Fibroblast of villous mesenchyme (primary cell): ENCODE measurements around the gene ITM2C. TPM values are rescaled to one million over a fixed set of nuclear protein-coding genes. Genes with fewer than 3 reads are reported as not detected.
A peak's percentile ranks its signal among the peaks of the same experiment; 100 is the strongest.

Experiments used
- DNase-seq: peaks from one replicate; pipeline ENCODE4 v3.0.0-alpha.2; 2010; ENCODE audit warnings: low read depth
- H3K4me3 ChIP-seq: 2 replicates; pipeline ENCODE4 v1.5.1; 2011; ENCODE audit warnings: low read depth, mild to moderate bottlenecking, low read length
- CTCF ChIP-seq: IDR thresholded peaks from 2 replicates; pipeline ENCODE4 v1.5.1; 2012; ENCODE audit warnings: low read depth, mild to moderate bottlenecking, low read length; ENCODE audit not compliant: insufficient read depth
- total RNA-seq: library from RNA; depleted of rRNA; stranded (reverse); fragments of >200 nt; gene quantifications from 2 replicates; pipeline ENCODE4 v1.2.3, GENCODE V29; 2012

Gene ITM2C
- total RNA-seq, 1 donor: 37.1 TPM

DNA sequence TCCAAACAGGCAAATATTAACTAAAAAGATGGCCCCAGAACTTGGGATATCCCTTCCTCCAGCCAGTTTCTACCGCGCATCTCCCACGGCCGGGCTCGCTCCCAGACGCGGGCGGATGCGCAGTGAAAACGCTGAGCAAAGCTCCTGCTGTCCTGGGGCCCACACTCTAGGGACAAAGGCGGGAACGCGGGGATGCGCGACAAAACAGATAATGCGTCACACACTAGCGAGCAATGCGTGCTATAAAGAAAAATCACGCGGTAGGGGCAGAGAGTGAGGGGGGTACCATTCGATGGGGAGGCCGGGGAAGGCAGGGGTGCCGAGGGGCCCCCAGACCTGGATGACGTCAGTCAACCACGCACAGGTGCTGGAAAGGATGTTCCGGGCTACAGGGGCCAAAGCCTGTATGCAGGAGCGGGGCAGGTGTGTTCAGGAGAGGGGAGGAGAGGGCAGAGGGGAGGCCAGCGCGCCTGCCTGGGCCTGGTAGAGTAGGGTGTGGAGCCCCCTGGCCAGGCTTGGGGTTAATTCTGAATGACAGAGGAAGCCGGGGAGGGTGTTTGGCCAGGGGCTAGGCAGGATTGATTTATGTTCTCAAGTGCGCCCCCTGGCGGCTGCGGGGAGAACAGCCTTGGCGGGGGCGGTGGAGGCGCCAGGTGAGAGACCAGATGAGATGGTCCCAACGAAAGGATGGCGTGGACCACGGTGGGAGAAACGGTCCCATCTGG lies 14.9 kb upstream of the ITM2C start:
- DNase-seq: peak; percentile 26
- H3K4me3 ChIP-seq: no peak overlapping the region
- peak; percentile 87 for TF ChIP-seq CTCF

DNA sequence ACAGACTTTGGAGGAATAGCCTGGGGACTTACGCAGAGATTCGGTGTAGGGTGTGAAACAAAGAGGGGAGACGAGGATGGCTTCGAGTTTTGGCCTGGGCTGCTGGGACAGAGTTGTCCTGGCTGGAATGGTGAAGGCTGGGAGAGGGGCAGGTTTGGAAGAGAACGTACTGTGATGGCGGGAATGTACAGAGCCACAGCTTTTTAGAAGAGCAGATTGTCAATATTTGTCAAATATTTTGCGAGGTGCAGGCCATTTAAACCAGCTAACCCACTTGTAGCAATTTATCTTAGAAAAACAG lies 14.4 kb upstream of the ITM2C start:
- DNase-seq: no peak
- TF ChIP-seq CTCF: no peak
- no peak overlapping the region for H3K4me3 ChIP-seq

- TF ChIP-seq CTCF: no peak
- H3K4me3 ChIP-seq: no peak overlapping the region
- DNase-seq: no peak
Observed at GRCh38 chr2:230852113-230852512, 12.6 kb upstream of the ITM2C start.

DNA sequence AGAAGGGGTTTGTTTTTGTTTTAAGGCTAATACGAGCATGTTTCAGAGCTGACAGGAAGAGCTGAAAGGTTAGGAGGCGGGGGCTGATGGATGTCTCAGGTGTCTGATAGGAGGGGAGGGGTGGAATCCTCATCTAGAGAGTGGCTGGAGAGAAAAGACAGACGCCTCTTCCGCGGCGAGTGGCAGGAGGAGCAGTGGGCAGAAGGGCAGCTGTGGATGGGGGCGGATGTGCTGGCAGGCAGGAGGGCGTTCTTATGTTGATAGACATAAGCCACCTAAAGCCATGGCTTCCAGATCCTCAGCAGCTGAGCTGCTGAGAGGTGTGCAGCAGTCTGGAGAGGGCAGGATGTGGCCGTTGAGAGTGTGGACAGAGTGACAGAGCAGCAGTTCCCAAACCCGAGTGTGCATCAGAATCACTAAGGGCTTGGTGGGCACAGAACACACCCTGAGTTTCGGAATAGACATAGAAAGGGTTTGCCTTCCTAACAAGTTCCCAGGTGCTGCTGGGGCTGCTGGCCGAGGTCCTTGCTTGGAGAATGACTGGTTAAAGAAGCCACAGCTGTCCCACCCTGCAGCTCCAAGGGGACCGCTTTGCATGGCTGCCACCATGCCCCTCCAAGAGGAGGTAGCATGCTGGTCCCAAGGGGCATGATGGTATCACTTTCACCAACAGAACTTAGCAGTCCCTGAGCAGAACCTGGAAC lies 3.0 kb upstream of the ITM2C start:
- no peak for TF ChIP-seq CTCF
- no peak for DNase-seq
- H3K4me3 ChIP-seq: no peak overlapping the region

- no peak for DNase-seq
- no peak overlapping the region for H3K4me3 ChIP-seq
- no peak for TF ChIP-seq CTCF
Observed at GRCh38 chr2:230862292-230862691, 2.5 kb upstream of the ITM2C start.

DNA sequence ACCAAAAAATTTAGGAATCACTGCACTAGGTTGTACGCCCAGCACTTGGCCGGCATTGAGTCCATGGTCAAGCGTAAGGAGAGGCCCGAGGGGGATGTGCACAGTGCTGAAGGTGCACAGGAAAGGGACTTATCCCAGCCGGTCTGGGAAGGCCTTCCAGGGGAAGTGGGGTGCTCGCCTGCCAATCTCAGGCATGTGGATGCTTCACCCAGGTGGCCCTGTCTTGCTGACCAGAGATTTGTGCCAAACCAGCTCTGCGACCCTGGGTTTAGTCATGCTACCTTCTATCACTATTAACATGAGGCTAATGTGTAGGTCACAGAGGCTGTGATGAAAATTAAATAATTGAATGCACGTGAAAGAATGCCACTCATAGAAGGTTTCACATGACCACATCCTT lies 1.7 kb upstream of the ITM2C start:
- no peak overlapping the region for H3K4me3 ChIP-seq
- no peak for TF ChIP-seq CTCF

More for the DNA sequence above, 1.7 kb upstream of the ITM2C start:
- no peak for DNase-seq
